B cell (primary cell): ENCODE data around the gene SCN10A. TPM values are rescaled to one million over a fixed set of nuclear protein-coding genes. Genes with fewer than 3 reads are reported as not detected.

Source experiments
- ATAC-seq: fragments of 200-7000 bp; cut with Tn5 transposase; one replicate; pipeline ENCODE4 v1.10.0; 2021; ENCODE audit warnings: low read depth, mild to moderate bottlenecking, moderate number of reproducible peaks, moderate library complexity
- CTCF ChIA-PET: fragments of 350-600 bp; sonication (Branson Sonifier 250); formaldehyde crosslinking; loops from one replicate; lab custom pipeline; 2021; ENCODE audit warnings: antibody characterized with exemption, inconsistent platforms; lab: Charles Lee
- POLR2A ChIA-PET: fragments of 350-600 bp; sonication (Branson Sonifier 250); formaldehyde crosslinking; loops from one replicate; lab custom pipeline; 2021; ENCODE audit warnings: antibody characterized with exemption; lab: Charles Lee
- DNase-seq: peaks from one replicate; pipeline ENCODE4 v3.0.0; 2013
- H2AFZ ChIP-seq: 2 replicates; pipeline ENCODE4 v1.6.1; 2012; ENCODE audit warnings: mild to moderate bottlenecking, low read depth, low read length; ENCODE audit not compliant: insufficient read depth, poor library complexity, severe bottlenecking
- H3K27ac ChIP-seq, 2 donors: 1 replicate in 1 of 2; 2 replicates in 1 of 2; pipeline ENCODE4 v1.5.1; 2012 to 2013; ENCODE audit warnings: low read length in 2 of 2, mild to moderate bottlenecking in 2 of 2, moderate library complexity in 1 of 2
- H3K27me3 ChIP-seq, 4 experiments: fragments of 200-600 bp in 1 of 4; sonication (generic) in 1 of 4; replicated peaks in 1 of 4; 1 replicate in 2 of 4; 2 replicates in 2 of 4; pipeline versions ENCODE4 v1.6.1 to v1.7.0; 2013 to 2016; ENCODE audit warnings: low read length in 3 of 4, mild to moderate bottlenecking in 2 of 4, mixed read lengths in 1 of 4, moderate library complexity in 1 of 4; ENCODE audit not compliant: insufficient read depth in 4 of 4, control insufficient read depth in 3 of 4; ENCODE audit errors: control extremely low read depth in 1 of 4
- H3K36me3 ChIP-seq, 2 experiments: replicated peaks in 1 of 2; 1 replicate in 1 of 2; 2 replicates in 1 of 2; pipeline versions ENCODE4 v1.6.1 to v1.7.1; 2013; ENCODE audit warnings: low read length in 1 of 2; ENCODE audit not compliant: insufficient read depth in 2 of 2, control insufficient read depth in 1 of 2; ENCODE audit errors: control extremely low read depth in 1 of 2, extremely low read depth in 1 of 2
- H3K4me1 ChIP-seq, 2 donors: fragments of 200-600 bp in 1 of 2; sonication (generic) in 1 of 2; 1 replicate in 1 of 2; 2 replicates in 1 of 2; pipeline versions ENCODE4 v1.5.1 to v1.6.1; 2013 to 2017; ENCODE audit warnings: low read length in 2 of 2; ENCODE audit not compliant: control insufficient read depth in 2 of 2, insufficient read depth in 2 of 2
- H3K4me2 ChIP-seq: replicated peaks from 2 replicates; pipeline ENCODE3; 2012; ENCODE audit warnings: mild to moderate bottlenecking, low read depth, low read length; ENCODE audit not compliant: poor library complexity, severe bottlenecking
- H3K4me3 ChIP-seq, 5 experiments: fragments of 200-600 bp in 1 of 5; sonication (generic) in 1 of 5; 1 replicate in 3 of 5; 2 replicates in 2 of 5; pipeline versions ENCODE4 v1.5.1 to v1.7.0; 2011 to 2016; ENCODE audit warnings: low read length in 4 of 5, mild to moderate bottlenecking in 4 of 5, low read depth in 2 of 5, control low read depth in 1 of 5, moderate library complexity in 1 of 5; ENCODE audit not compliant: insufficient read depth in 1 of 5; ENCODE audit errors: control extremely low read depth in 1 of 5, extremely low read depth in 1 of 5
- H3K79me2 ChIP-seq: fragments of 200-600 bp; sonication (generic); one replicate; pipeline ENCODE4 v1.6.0; 2016; ENCODE audit warnings: low read length; ENCODE audit not compliant: control insufficient read depth, insufficient read depth
- H3K9ac ChIP-seq: fragments of 200-600 bp; sonication (generic); 2 replicates; pipeline ENCODE4 v1.6.1; 2017; ENCODE audit warnings: mild to moderate bottlenecking, low read length, moderate library complexity
- H3K9me3 ChIP-seq, 3 donors: one replicate each; pipeline versions ENCODE4 v1.6.1 to v1.7.1; 2013; ENCODE audit warnings: low read length in 2 of 3; ENCODE audit not compliant: control insufficient read depth in 2 of 3, insufficient read depth in 1 of 3; ENCODE audit errors: control extremely low read depth in 1 of 3
- H4K20me1 ChIP-seq: 2 replicates; pipeline ENCODE4 v1.6.0; 2012; ENCODE audit warnings: mild to moderate bottlenecking, low read length; ENCODE audit not compliant: insufficient read depth, control insufficient read depth, poor library complexity, severe bottlenecking
- H3K27ac Mint-ChIP-seq: one replicate; pipeline ENCODE4 v1.8.0; 2021; ENCODE audit warnings: mixed read lengths
- H3K27me3 Mint-ChIP-seq: one replicate; pipeline ENCODE4 v1.8.0; 2021; ENCODE audit warnings: mixed read lengths
- H3K4me1 Mint-ChIP-seq: one replicate; pipeline ENCODE4 v1.8.0; 2021; ENCODE audit warnings: mixed read lengths
- H3K4me3 Mint-ChIP-seq: one replicate; pipeline ENCODE4 v1.8.0; 2021; ENCODE audit warnings: mixed read lengths
- H3K9me3 Mint-ChIP-seq: one replicate; pipeline ENCODE4 v1.8.0; 2022; ENCODE audit warnings: mixed read lengths; ENCODE audit not compliant: insufficient read depth
- CTCF ChIP-seq: fragments of 200-600 bp; IDR thresholded peaks from one replicate; pipeline ENCODE4 v1.8.0; 2022; ENCODE audit warnings: antibody characterized with exemption, mild to moderate bottlenecking
- EZH2 ChIP-seq: IDR thresholded peaks from 2 replicates; pipeline ENCODE4 v1.6.1; 2012; ENCODE audit warnings: borderline replicate concordance, low read depth, mild to moderate bottlenecking, moderate library complexity, low read length; ENCODE audit not compliant: insufficient read depth, poor library complexity, severe bottlenecking
- WGBS: methylation state at CpG from one replicate; pipeline ENCODE4 v1.1.5; 2013; ENCODE audit warnings: missing lambda C conversion rate; ENCODE audit not compliant: insufficient coverage; 5-methylcytosine and 5-hydroxymethylcytosine counted together
- intact Hi-C: fragments of 100-400 bp; cut with micrococcal nuclease; formaldehyde crosslinking; loops from one replicate; pipeline ENCODE4 v1.10.0; 2022
- polyA plus RNA-seq: library from polyadenylated mRNA; depleted of rRNA; stranded (reverse); fragments of >200 nt; gene quantifications from 2 replicates; pipeline ENCODE4 v1.2.3, GENCODE V29; 2012
- total RNA-seq, 2 donors: library from RNA; stranded (reverse); fragments of 120-200 nt in 1 of 2; gene quantifications; 1 replicate in 1 of 2; 2 replicates in 1 of 2; pipeline versions ENCODE4 v1.2.3 to v1.2.4, GENCODE V29; 2013 to 2022

Gene SCN10A
- total and polyA plus RNA-seq, 2 donors (not counting 1 experiment from before 2014, with no cell fraction given) = not detected

DNA sequence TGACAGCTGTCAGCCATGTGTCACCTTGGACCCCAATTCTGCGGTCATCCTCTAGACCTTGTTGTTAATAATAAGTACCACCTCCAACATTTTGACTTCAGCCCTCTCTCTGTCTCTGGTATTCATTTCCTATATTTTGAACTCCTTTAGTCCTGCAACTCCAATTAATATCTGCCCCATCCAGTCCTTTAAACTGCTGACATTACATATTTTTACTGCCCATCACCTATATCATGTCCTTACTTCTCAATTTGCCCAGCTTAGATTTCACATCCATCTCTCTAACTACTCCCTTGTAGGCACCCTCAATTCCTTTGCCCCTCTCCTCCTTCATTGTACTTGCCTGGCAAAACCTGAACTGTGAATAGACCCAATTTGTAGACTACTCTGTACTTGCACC is 73.5 kb downstream of the SCN10A start:
- no peak for TF ChIP-seq EZH2
- TF ChIP-seq CTCF = no peak
- H3K36me3 ChIP-seq = no peaks in the 10 kb centered on the region
- no peaks in the 10 kb centered on the region for H4K20me1 ChIP-seq
- no peak for ATAC-seq
- H3K27me3 ChIP-seq = no peaks in the 10 kb centered on the region
- H3K9ac ChIP-seq = no peak overlapping the region
- no peaks in the 10 kb centered on the region for H3K9me3 ChIP-seq
- no peaks in the 10 kb centered on the region for H3K79me2 ChIP-seq
- ChIA-PET CTCF (no interaction called here), POLR2A (no interaction called here)
- intact Hi-C loops = no loop called here
- no peak overlapping the region for H3K27ac Mint-ChIP-seq
- no peak overlapping the region for H3K4me2 ChIP-seq
- no peak overlapping the region for H2AFZ ChIP-seq
- H3K4me1 ChIP-seq = no peaks in the 10 kb centered on the region
- DNase-seq = no peak
- H3K4me3 Mint-ChIP-seq = no peak overlapping the region
- H3K27ac ChIP-seq = no peak overlapping the region
- no peaks in the 10 kb centered on the region for H3K9me3 Mint-ChIP-seq
- peaks cover 10% of the 10 kb centered on the region for H3K27me3 Mint-ChIP-seq
- no peak overlapping the region for H3K4me3 ChIP-seq
- WGBS = 100% methylated on average over 1 of the region's 1 CpG
- no peaks in the 10 kb centered on the region for H3K4me1 Mint-ChIP-seq

DNA sequence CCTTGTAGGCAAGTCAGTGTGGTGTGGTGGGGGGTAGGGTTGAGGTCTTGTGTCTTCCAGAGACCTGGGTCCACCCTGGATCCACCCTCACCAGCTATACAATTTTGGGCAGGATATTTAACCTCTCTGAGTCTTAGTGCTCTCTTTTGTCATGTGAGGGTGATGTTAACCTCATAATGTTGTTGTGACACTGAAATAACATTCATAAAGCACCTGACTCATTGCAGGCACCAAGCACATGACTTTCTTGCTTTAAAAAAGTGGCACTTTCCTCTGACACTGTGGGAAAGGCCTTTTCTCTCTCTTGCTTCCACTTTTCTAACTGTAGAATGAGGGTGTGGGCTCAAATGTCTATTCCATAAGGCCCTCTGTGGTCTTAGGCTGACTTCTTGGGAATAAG is 75.5 kb downstream of the SCN10A start:
- intact Hi-C loops = no loop called here
- TF ChIP-seq CTCF = no peak
- no peak for TF ChIP-seq EZH2
- DNase-seq (no peak), ATAC-seq (no peak)
- H3K27ac Mint-ChIP-seq = no peak overlapping the region
- Histone ChIP-seq H3K9ac (no peak overlapping the region), H2AFZ (no peak overlapping the region), H3K27me3 (no peaks in the 10 kb centered on the region), H3K27ac (no peak overlapping the region), H3K4me3 (no peak overlapping the region), H3K79me2 (no peaks in the 10 kb centered on the region), H4K20me1 (no peaks in the 10 kb centered on the region), H3K9me3 (no peaks in the 10 kb centered on the region), H3K4me1 (no peaks in the 10 kb centered on the region), H3K4me2 (no peak overlapping the region), H3K36me3 (no peaks in the 10 kb centered on the region)
- ChIA-PET CTCF (no interaction called here), POLR2A (no interaction called here)
- H3K27me3 Mint-ChIP-seq = peaks cover 10% of the 10 kb centered on the region
- no peaks in the 10 kb centered on the region for H3K9me3 Mint-ChIP-seq
- no peaks in the 10 kb centered on the region for H3K4me1 Mint-ChIP-seq
- no peak overlapping the region for H3K4me3 Mint-ChIP-seq
